ENCODE data around the gene LRWD1.

The LRWD1 gene

DNA sequence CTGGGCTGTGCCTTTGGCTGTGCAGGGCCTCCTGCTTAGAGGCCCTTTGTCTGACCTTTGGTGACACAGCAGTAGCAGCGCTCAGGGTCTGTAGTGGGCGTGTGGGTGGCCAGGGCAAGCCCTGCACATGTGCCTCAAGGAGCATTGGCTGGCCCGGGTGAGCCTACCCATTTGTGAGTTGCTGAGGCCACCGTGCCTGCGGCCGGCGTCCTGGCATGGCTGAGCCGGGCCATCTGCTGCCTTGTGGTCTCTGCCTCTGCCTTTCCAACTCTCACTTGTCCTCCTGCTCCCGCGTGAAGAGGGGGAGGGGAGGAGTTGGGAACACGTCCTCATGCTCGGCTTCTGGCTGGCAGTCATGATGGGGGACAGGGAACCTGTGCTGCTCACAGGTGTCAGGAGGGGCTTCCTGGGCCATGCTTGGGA lies 40.6 kb upstream of the LRWD1 start:
- H3K27ac ChIP-seq = peak overlapping the region; percentile 44
- TF ChIP-seq, protein P1, sequence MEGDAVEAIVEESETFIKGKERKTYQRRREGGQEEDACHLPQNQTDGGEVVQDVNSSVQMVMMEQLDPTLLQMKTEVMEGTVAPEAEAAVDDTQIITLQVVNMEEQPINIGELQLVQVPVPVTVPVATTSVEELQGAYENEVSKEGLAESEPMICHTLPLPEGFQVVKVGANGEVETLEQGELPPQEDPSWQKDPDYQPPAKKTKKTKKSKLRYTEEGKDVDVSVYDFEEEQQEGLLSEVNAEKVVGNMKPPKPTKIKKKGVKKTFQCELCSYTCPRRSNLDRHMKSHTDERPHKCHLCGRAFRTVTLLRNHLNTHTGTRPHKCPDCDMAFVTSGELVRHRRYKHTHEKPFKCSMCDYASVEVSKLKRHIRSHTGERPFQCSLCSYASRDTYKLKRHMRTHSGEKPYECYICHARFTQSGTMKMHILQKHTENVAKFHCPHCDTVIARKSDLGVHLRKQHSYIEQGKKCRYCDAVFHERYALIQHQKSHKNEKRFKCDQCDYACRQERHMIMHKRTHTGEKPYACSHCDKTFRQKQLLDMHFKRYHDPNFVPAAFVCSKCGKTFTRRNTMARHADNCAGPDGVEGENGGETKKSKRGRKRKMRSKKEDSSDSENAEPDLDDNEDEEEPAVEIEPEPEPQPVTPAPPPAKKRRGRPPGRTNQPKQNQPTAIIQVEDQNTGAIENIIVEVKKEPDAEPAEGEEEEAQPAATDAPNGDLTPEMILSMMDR (conservative IDR thresholded peaks at IDR 0.05; ENCODE audit: low read depth) = no peak
- POLR2A ChIA-PET (ENCODE audit: low non-redundant PET) = no interaction called here

DNA sequence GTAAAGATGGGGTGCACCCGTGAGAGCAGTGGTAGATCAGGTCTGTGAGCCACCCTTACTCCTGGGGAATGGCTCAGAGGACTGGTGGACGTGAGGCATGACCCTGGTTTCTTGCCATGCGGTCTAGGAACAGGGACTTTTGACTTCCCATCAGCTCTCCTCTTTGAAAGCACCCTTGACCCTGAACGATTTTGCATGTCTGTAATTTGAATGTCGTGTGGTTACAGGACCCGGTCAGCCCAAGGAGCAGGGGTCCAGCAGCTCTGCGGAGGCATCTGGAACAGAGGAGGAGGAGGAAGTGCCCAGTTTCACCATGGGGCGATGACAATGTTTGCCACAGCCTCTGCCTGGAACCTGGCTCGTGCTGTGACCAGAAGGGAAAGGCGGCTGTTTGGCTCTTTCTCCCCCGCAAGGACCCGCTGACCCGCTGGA lies 40.0 kb upstream of the LRWD1 start:
- peak overlapping the region; percentile 44 for H3K27ac ChIP-seq
- no peak for DNase-seq (ENCODE audit: low spot score)
- TF ChIP-seq, protein P1 (conservative IDR thresholded peaks at IDR 0.05; ENCODE audit: low read depth) = no peak
- CTCF ChIA-PET = interaction anchor here (0.7 kb wide), 1 partner anchor 13 kb away, joined by 3 read pairs; no protein-coding TSS in a partner anchor
- POLR2A ChIA-PET (ENCODE audit: low non-redundant PET) = no interaction called here

More for the DNA sequence above, 40.6 kb upstream of the LRWD1 start:
- no peak for DNase-seq (ENCODE audit: low spot score)
- CTCF ChIA-PET = interaction anchor here (0.7 kb wide), 1 partner anchor 12 kb away, joined by 3 read pairs; no protein-coding TSS in a partner anchor

DNA sequence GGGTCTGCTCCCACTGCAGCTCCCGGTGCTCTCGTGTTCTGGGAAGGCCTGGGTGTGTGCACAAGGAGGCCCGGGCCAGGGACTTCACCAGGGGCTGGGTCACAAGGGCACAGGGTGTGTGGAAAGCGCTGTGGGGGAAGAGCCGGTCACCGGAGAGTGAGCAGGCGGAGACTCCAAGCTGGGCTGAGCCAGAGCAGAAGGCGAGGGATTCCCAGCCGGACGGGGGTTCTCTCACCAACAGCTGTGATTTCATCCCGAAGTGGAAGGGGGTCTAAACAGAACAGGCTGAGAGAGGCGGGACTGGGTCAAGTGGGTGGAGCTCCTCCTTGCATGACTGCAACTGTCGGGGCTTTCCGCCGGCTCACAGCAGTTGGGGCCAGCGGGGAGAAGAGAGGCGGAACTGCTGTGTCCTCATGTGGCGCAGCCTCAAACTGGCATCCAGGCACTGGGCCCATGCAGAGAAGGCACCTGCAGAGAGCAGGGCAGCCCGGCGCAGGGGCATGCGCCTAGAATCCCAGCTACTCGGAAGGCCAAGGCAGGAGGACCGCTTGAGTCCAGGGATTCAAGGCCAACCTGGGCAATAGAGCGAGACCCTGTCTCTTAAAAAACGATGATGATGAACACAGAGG lies 39.0 kb upstream of the LRWD1 start:
- peak overlapping the region; percentile 44 for H3K27ac ChIP-seq
- TF ChIP-seq, protein P1 (conservative IDR thresholded peaks at IDR 0.05; ENCODE audit: low read depth) = no peak
- CTCF ChIA-PET = interaction anchor here (0.6 kb wide), 1 partner anchor 1706 kb away, joined by 3 read pairs; no protein-coding TSS in a partner anchor
- POLR2A ChIA-PET (ENCODE audit: low non-redundant PET) = no interaction called here
- DNase-seq (ENCODE audit: low spot score) = no peak

DNA sequence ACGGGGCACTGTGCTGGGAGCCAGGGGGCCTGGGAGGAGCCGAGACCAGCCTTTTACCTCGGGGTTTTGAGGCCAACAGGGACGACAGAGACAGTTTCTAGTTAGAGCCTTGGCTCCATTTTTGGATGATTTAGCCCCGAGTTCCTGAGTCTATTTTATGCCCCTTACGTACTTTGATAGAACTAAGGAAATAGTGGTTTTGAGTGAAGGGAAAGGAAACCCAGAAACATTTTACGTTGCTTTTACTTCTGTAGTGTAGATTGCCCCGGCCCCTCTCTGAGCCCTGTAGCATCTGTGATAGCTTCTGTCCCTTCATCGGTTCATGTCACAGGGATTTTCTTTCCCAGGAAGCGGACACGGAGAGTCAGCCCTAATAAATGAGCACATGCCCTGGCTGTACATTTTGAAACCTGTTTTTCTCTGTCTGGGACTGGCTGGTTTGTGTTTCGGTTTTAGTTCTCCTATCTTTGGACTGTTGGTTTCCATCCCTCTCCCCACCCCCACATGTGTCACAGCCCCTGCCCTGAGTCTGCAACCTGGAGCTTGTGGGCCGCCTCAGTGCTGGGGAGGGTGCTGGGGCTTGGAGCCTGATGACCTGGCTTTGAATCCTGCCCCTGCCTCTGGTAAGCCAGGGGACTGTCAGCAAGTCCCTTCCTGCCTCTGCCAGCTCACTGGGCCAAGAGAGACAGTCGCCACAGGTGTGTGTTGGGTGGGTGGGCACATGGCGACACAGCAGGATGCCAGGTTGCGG lies 38.3 kb upstream of the LRWD1 start:
- ChIA-PET POLR2A (ENCODE audit: low non-redundant PET) (no interaction called here), CTCF (interaction anchor here (0.6 kb wide), 2 partner anchors 155 to 1707 kb away, joined by 3 to 4 read pairs; no protein-coding TSS in a partner anchor)
- no peak for DNase-seq (ENCODE audit: low spot score)
- TF ChIP-seq, protein P1 (conservative IDR thresholded peaks at IDR 0.05; ENCODE audit: low read depth) = no peak
- peak overlapping the region; percentile 44 for H3K27ac ChIP-seq

DNA sequence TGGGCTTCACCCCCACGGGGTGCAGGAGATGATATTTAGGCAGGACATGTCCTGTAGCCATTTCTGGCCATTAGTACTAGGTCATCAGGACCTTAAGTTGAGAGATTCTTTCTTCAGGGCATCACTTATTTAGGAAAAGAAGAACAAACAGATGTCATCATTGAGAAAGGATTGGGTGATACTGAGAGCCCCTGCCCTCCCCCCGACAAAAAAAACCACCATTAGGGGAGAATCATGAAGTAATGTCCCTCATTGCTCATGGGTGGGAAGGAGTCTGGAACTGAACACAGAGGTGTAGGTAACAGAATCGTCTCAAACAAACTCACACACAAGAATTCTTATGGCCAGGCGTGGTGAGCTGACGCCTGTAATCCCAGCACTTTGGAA lies 37.8 kb upstream of the LRWD1 start:
- ChIA-PET CTCF (interaction anchor here (0.6 kb wide), 1 partner anchor 155 kb away, joined by 4 read pairs; no protein-coding TSS in a partner anchor), POLR2A (ENCODE audit: low non-redundant PET) (no interaction called here)
- TF ChIP-seq, protein P1 (conservative IDR thresholded peaks at IDR 0.05; ENCODE audit: low read depth) = no peak
- H3K27ac ChIP-seq = peak overlapping the region; percentile 44
- DNase-seq (ENCODE audit: low spot score) = no peak

DNA sequence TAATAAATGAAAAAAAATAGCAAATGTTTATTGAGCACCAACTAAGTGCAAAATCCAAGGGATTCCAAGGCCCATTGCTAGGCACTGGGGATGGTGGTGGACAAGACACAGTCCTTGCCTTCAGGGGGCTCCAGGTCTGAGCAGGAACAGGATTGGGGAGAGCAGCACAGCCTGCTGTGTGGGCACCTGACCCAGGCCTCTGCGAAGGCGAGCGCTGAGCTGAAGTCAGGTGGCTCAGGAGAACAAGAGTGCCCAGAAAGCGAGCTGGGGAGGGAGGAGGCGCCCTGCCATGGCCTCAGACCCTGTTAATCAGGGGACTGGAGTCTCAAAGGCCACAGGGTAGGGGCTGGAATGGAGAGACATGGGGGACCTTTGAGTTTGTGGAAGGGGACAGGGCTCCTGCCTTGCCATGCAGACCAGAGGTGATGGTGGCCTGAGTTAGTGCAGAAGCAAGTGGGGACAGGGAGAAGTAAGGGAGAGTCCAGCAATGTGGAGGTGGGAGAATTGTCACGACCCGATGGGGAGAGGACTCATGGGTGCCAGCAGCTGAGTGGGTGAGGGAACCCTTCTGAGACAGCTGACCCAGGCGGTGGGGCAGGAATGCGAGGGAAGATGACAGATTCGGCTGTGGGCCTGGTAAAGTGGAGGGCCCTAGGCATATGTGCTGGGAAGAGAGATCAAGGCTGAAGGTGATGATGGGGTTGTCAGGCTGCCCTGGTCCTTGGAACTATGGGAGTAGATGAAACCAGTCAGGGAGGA lies 35.5 kb upstream of the LRWD1 start:
- H3K27ac ChIP-seq = peak overlapping the region; percentile 89
- TF ChIP-seq, protein P1 (conservative IDR thresholded peaks at IDR 0.05; ENCODE audit: low read depth) = no peak
- DNase-seq (ENCODE audit: low spot score) = no peak
- CTCF ChIA-PET = interaction anchor here (0.8 kb wide), 1 partner anchor 16 kb away, joined by 3 read pairs; no protein-coding TSS in a partner anchor
- POLR2A ChIA-PET (ENCODE audit: low non-redundant PET) = no interaction called here
